GM18520 (cell line): ENCODE data around the gene VAV3.

Experiments
- ATAC-seq: cut with Tn5 transposase; IDR thresholded peaks from one replicate; pipeline ENCODE4 v1.9.1; 2021; ENCODE audit not compliant: unreplicated experiment

Gene VAV3

DNA sequence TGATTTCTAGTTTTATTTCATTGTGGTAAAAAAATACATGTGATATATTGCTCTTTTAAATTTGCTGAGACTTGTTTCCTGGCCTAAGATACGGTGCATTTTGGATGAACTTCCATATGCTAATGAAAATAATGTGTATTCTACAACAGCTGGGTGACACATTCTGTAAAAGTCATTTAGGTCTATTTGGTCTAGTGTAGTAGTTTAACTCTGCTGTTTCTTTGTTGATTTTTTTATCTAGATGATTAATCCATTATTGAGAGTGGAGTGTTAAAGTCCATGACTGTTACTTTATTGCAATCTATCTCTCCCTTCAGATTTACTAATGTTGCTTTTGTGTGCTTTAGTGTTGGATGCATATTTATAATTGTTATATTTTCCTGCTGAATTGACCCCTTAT lies 161.4 kb downstream of the VAV3 start:
- ATAC-seq = no peak

- no peak for ATAC-seq
These were observed 162.3 kb downstream of the VAV3 start for GRCh38 chr1:107802654-107803053.

- ATAC-seq = no peak
These were observed 169.0 kb downstream of the VAV3 start for GRCh38 chr1:107795994-107796393.

DNA sequence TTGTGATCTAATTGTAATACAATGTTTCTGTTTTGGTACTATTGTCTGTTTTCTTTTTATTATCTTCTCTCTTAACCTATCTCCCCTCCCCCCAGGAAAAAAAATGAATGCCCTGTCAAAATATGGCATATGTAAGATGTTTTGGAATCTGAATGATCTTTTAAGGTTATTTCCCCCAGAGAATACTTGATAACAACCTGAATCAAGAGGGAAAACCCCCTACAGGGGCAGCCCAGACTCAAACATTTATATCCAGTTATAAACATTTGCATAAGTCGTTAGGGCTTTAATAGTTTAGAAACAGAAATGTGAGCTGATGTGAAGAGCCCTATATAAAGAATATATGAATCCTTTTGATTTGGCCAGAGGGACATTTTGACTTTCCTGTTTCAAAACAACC lies 169.5 kb downstream of the VAV3 start:
- ATAC-seq = no peak

GRCh38 chr1:107794571-107794970 lies 170.4 kb downstream of the VAV3 start:
- no peak for ATAC-seq

- ATAC-seq = no peak
These were observed 171.0 kb downstream of the VAV3 start for GRCh38 chr1:107793896-107794453.

DNA sequence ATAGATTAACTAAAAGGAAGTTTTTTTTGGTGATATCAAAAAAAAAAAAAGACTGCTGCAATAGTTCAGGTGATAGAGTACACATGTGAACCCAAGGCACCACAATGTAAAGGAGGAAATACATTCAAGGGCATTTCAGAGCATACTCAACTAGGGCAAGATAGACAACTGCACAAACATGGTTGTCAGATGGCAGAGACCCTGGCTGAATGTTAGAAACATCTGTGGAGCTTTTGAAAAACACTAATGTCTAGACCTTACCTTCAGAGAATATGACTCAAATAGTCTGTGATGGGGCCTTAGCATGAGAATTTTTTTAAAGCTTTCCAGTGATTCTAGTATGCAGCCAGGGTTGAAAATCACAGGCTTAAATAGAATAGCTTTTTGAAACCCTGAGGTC lies 173.6 kb downstream of the VAV3 start:
- no peak for ATAC-seq

DNA sequence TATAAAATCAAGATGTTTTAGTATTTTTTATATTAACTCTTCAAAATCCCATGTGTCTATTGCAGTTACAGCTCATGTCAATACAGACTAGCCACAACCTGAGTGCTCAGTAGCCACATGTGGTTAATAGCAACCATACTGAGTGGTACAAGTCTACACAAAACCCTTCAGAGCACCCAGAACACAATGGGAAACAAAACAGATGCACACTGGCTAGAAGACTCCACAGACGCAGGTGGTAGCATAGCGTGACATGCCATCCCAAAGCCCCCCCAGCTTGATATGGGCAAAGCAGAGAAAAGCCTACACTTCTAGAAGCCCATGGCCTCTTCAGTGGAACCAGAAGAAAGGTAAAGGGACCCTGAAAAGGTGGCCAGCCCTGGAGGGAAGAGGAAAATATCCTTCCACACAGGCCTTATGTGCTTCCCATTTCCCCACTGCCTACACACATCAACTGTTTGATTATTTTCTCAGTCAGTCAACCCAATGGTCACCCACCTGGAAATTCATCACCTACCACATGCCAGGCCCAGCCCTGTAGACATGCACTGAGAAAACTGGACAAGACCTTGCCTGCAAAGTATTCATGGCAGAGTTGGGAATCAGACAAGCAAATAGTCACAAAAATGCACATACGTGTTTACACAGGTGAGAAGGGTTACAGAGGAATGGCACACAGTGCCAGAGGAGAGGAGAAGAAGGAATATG lies 175.0 kb downstream of the VAV3 start:
- no peak for ATAC-seq

DNA sequence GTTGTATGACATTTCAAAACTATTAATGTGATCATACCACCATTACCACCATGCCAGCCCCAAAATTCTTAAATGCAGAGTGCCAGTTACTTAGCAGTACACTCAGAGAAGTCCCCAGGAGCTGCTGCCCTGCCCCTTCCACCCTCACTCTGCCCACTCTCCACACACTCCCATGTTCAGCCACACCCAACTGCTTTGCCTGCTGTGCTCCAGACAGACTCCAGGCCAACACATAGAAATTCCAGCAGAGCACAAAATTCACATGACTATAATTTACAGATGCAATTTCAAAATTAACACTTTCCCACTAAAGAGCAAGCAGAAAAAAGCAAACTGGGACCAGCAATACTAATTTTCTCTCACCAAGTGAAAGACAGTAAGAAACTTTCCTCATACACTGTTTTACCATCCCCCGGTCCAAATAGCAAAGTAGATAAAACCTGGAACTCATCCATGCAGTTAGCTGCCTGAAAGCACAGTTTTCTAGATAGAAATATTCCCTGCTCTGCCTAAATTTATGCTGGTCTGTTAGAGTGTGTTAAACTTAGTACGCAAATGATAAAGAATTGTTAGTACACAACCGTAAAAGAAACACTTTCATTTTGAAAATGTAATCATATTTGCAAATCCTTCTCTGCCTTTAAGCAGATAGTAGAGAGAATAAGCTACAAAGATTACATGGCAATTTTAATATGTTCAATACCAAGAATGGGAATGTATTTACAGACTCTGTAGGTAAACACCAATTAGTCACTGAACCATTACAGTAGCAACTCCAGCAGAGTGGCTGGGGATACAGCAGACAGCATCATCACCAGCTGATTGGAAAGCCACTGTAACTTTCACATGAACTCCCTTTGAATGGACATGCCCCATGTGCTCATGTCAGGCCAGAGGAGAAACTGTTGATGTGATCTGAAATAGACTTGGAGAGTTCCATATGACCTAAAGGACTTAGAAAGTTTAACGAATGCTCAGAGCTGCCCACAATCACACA lies 176.5 kb downstream of the VAV3 start:
- no peak for ATAC-seq

- ATAC-seq = no peak
These were observed 177.7 kb downstream of the VAV3 start for GRCh38 chr1:107787299-107787698.

- no peak for ATAC-seq
These were observed 178.7 kb downstream of the VAV3 start for GRCh38 chr1:107786203-107786845.

GRCh38 chr1:107785496-107786202 lies 179.3 kb downstream of the VAV3 start:
- ATAC-seq = no peak

DNA sequence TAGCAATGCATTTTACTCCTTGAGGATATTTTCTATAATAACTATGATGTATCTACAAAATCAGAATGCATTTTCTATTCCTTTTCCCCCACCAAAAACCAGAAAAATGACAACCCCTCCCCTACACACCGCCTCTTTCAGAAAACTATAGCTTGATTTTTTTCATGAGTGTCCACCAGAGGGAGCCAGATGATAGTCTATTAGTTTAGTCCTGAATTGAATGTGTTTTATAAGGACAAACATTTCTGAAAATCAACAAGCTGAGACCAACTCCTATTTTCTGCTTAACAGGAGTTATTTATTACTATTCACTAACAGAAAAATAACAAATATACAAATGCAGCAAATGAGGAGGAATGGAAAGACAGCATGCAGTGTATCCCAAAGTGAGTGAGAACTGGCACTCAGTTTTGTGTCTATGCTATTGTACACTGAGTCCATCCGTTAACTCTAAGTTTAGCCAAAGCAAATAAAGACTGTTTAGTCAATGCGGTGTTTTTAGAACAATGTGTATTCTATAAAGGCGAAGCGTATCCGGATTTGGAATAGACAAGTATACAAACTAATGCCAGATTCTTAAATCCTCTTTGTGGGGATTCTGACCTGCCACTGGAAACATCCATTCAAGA lies 182.6 kb downstream of the VAV3 start:
- no peak for ATAC-seq

- no peak for ATAC-seq
These were observed 183.7 kb downstream of the VAV3 start for GRCh38 chr1:107781245-107781644.

DNA sequence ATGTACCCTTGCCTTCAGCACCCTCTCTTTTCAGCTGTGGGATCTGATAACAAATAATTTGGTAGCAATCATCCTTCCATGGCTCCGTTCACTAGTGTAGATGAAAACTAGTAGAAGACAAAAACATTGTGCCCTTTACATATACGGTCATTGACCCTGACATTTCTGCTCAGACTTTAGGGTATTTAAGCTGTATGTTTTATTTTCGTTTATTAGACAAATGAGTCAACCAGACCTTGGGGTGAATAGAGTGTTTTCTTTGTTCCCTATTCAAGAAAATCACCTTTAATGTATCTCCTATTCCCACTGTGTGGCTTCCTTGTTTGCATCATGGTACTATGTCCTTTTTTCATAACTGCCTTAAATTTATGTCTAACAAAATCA lies 187.3 kb downstream of the VAV3 start:
- peak; percentile 8 for ATAC-seq

DNA sequence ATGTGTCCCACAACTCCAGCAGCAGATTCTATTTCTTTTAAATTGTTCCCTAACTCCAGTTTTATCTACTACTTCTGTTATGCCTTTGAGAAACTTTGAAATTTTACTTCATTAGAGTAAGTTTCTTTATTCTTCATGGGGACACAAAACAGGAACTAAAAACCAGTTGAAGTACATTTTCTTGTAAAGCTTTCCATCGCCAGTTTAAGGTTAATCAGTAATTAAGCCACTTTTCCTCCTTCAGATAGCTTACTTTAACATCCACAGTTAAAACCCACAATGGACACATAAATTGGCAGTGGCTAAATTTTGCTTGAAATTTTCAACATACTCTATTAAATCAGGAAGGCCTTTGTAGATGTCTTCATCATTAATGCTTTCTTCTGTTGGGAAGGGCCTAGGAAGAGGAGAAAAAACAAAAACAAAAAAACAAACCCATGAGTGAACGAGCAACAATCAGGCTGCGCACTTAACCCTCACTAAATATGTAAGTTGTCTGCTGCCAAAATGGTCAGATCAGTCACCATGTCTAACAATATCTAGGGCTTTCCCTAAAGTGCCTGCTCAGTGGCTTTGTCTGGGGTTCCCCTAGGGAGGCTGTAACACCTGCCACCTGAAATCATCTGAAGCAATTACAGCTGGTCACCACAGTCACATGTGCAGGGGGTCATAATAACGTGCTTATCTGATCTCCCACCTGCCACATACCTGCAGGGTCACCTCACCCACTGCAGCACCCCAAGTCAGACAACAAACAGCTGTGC lies 187.9 kb downstream of the VAV3 start:
- peak; percentile 95 for ATAC-seq

- no peak for ATAC-seq
These were observed 193.6 kb downstream of the VAV3 start for GRCh38 chr1:107771377-107771776.

GRCh38 chr1:107767156-107767582 lies 197.8 kb downstream of the VAV3 start:
- no peak for ATAC-seq

DNA sequence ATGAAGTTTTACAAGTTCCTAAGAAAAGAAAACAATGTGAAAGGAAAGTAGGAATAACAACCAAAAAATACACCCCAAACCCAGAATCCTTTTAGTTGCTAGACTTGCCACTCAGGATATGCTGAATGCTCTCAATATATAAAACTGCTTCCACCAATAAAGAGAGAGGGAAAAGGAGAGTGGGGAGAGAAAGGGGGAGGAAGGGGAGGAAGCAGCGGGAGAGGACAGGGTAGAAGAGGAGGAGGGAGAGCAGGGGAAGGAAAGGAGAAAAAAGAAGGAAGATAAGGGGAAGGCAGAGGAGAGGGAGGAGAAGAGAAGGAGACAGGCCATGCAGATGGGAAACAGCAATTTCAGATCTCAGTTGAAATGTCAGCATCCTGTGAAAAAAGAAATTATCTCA lies 198.4 kb downstream of the VAV3 start:
- no peak for ATAC-seq
